Kidney (tissue), 14 donors: ENCODE data around the gene RASGRP1. TPM values are rescaled to one million over a fixed set of nuclear protein-coding genes. Genes with fewer than 3 reads are reported as not detected.

Experiments used
- DNase-seq, 5 donors: peaks; one replicate each; pipeline ENCODE4 v3.0.0-alpha.2; 2013 to 2020
- FAIRE-seq: peaks from 2 replicates; lab custom pipeline; 2012; peaks lifted over from hg19 to GRCh38; lab: Jason Lieb, UNC
- H3K27ac ChIP-seq, 2 donors: one replicate each; pipeline ENCODE4 v1.7.0; 2013; ENCODE audit warnings: low read depth in 2 of 2, low read length in 2 of 2, inconsistent platforms in 1 of 2
- H3K27me3 ChIP-seq: one replicate; pipeline ENCODE4 v1.7.1; 2013; ENCODE audit warnings: low read length, inconsistent platforms; ENCODE audit not compliant: control insufficient read depth, insufficient read depth
- H3K36me3 ChIP-seq, 3 donors: one replicate each; pipeline versions ENCODE4 v1.7.0 to v1.7.1; 2013; ENCODE audit warnings: low read length in 3 of 3, control low read depth in 1 of 3, inconsistent platforms in 1 of 3; ENCODE audit not compliant: insufficient read depth in 3 of 3, control insufficient read depth in 2 of 3
- H3K4me1 ChIP-seq, 3 donors: one replicate each; pipeline versions ENCODE4 v1.7.0 to v1.7.1; 2013; ENCODE audit warnings: low read length in 3 of 3, inconsistent platforms in 1 of 3, low read depth in 1 of 3; ENCODE audit not compliant: control insufficient read depth in 2 of 3, insufficient read depth in 2 of 3
- H3K4me3 ChIP-seq, 3 donors: one replicate each; pipeline versions ENCODE4 v1.7.0 to v1.8.1; 2013; ENCODE audit warnings: low read length in 3 of 3, control low read depth in 1 of 3, inconsistent platforms in 1 of 3
- H3K9ac ChIP-seq, 3 donors: one replicate each; pipeline versions ENCODE4 v1.7.0 to v1.7.1; 2013; ENCODE audit warnings: low read length in 3 of 3, control low read depth in 1 of 3, inconsistent platforms in 1 of 3
- H3K9me3 ChIP-seq, 3 donors: one replicate each; pipeline versions ENCODE4 v1.7.0 to v1.7.1; 2013; ENCODE audit warnings: low read length in 3 of 3, control low read depth in 1 of 3, inconsistent platforms in 1 of 3; ENCODE audit not compliant: control insufficient read depth in 2 of 3, insufficient read depth in 1 of 3
- intact Hi-C: fragments of 100-400 bp; cut with DNase I; formaldehyde crosslinking; loops from one replicate; pipeline ENCODE4 v1.11.1; 2022
- polyA plus RNA-seq: library from polyadenylated mRNA; stranded (reverse); fragments of 350-450 nt; fragmentation: Illumina TruSeq; extraction: RNeasy Lipid Tissue Mini Kit (QIAGEN cat#74804); gene quantifications from one replicate; pipeline ENCODE4 v1.2.3, GENCODE V29; 2014; ENCODE audit warnings: low read depth, low replicate concordance; ENCODE audit not compliant: insufficient read depth
- total RNA-seq: library from RNA; stranded (reverse); fragmentation: NEBNext Ultra II Directional; extraction: Animal tissue kit (Norgen Biotek cat#: 25700); gene quantifications from one replicate; pipeline ENCODE4 v1.2.1, GENCODE V29; 2021
- TF ChIP-seq, protein P1 (sequence below): IDR thresholded peaks from 3 replicates; pipeline ENCODE4 v1.5.1; 2012; ENCODE audit warnings: mild to moderate bottlenecking, moderate library complexity, borderline replicate concordance; ENCODE audit not compliant: insufficient read depth; ENCODE audit errors: extremely low read depth
- donor health status: control.
- donor health status: control.
- donor health status: control.
- donor health status: control.
- donor health status: control.
- donor health status: DM: yes; HTN: yes; CAD: no.
- donor health status: Normal renal cell carcinoma (clear cell type).

RASGRP1 gene
- total and polyA plus RNA-seq, 2 donors from 2014 or later: 3.4 to 12.5 TPM

GRCh38 chr15:38600236-38600635 is 35.6 kb upstream of the RASGRP1 start:
- FAIRE-seq (no peak), DNase-seq (no peak)
- no peak overlapping the region for H3K9ac ChIP-seq
- H3K36me3 ChIP-seq: no peaks in the 10 kb centered on the region
- no peaks in the 10 kb centered on the region for H3K27me3 ChIP-seq
- intact Hi-C loops: no loop called here
- H3K4me3 ChIP-seq: no peak overlapping the region
- no peak overlapping the region for H3K27ac ChIP-seq
- no peaks in the 10 kb centered on the region for H3K4me1 ChIP-seq
- TF ChIP-seq, protein P1, sequence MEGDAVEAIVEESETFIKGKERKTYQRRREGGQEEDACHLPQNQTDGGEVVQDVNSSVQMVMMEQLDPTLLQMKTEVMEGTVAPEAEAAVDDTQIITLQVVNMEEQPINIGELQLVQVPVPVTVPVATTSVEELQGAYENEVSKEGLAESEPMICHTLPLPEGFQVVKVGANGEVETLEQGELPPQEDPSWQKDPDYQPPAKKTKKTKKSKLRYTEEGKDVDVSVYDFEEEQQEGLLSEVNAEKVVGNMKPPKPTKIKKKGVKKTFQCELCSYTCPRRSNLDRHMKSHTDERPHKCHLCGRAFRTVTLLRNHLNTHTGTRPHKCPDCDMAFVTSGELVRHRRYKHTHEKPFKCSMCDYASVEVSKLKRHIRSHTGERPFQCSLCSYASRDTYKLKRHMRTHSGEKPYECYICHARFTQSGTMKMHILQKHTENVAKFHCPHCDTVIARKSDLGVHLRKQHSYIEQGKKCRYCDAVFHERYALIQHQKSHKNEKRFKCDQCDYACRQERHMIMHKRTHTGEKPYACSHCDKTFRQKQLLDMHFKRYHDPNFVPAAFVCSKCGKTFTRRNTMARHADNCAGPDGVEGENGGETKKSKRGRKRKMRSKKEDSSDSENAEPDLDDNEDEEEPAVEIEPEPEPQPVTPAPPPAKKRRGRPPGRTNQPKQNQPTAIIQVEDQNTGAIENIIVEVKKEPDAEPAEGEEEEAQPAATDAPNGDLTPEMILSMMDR: no peak
- no peaks in the 10 kb centered on the region for H3K9me3 ChIP-seq

DNA sequence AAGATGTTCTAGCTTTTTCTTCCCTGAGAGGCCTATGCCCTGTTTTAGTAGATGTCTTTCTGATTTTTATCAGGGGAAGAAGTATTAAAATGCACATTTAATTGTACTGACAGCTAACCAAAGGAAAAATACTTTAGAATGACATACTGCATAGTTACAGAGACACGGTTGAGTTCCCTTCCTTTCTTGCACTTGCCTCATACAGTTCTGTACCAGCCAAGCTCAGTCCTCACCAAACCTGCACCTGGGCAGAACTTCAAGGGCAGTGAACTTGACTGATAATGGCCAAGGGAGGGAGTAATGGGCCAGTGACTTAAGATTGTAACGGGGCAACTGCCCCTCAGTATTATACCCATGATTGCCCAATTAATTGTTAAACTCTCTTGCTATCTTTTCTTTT is 34.1 kb upstream of the RASGRP1 start:
- DNase-seq (peak in 1 of 5 donors; percentile 28), FAIRE-seq (no peak)
- no peaks in the 10 kb centered on the region for H3K27me3 ChIP-seq
- no peak overlapping the region for H3K27ac ChIP-seq
- TF ChIP-seq, protein P1: no peak
- H3K9me3 ChIP-seq: no peaks in the 10 kb centered on the region
- no peaks in the 10 kb centered on the region for H3K4me1 ChIP-seq
- no peaks in the 10 kb centered on the region for H3K36me3 ChIP-seq
- H3K4me3 ChIP-seq: no peak overlapping the region
- intact Hi-C loops: no loop called here
- no peak overlapping the region for H3K9ac ChIP-seq

DNA sequence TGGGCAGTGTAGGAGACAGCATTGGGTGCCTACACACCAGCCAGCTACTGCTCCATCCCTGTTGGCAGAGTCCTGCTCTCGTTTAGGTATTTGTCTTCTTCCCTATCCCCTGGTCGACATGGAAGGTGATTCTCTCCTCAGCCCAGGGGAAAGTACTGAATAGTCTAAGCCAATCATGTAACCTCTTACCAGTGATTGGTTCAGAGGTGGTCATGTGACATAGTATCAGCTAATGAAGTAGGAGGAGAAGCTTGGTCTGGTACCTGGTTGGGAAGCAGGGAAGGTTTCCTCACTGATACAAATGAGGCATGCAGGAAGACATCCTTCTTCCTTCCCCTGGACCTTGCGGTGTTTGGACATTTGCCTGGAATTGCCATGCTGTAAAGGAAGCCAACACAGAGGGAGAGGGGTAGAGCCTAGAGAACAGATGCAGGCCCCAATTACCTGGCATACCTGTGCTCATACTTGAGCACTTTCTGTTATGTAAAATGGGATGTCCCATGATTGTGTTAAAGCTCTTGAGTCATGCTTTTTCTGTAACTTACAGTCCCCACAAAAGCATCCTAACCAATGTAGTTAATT is 32.7 kb upstream of the RASGRP1 start:
- TF ChIP-seq, protein P1: no peak
- H3K9ac ChIP-seq: no peak overlapping the region
- intact Hi-C loops: no loop called here
- FAIRE-seq: no peak
- DNase-seq: no peak
- no peaks in the 10 kb centered on the region for H3K9me3 ChIP-seq
- no peaks in the 10 kb centered on the region for H3K27me3 ChIP-seq
- H3K4me1 ChIP-seq: no peaks in the 10 kb centered on the region
- H3K4me3 ChIP-seq: no peak overlapping the region
- H3K27ac ChIP-seq: no peak overlapping the region
- no peaks in the 10 kb centered on the region for H3K36me3 ChIP-seq

DNA sequence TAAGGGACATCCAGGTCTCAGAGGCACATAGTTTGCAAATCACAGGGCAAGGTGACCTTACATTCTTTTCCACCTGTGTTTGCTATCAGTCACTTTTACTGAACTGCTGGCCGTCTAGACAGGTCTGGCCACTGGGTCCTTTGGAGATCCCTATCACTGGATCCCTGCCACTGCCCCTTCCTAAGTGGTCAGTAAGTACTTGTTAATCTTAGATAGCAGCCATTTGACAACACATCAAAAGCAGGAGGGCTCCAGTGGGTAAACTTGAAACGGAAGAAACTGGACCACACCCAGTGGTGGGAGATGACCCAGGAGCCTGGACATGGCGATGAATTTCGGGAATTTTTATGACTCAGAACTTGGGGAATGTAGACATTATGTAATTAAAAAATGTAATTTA is 28.9 kb upstream of the RASGRP1 start:
- intact Hi-C loops: no loop called here
- Histone ChIP-seq H3K27me3 (no peaks in the 10 kb centered on the region), H3K9me3 (no peaks in the 10 kb centered on the region), H3K36me3 (no peaks in the 10 kb centered on the region), H3K27ac (no peak overlapping the region), H3K4me1 (no peaks in the 10 kb centered on the region), H3K9ac (no peak overlapping the region), H3K4me3 (no peak overlapping the region)
- FAIRE-seq (no peak), DNase-seq (no peak)
- TF ChIP-seq, protein P1: no peak
